ENCODE data around the gene NTNG1. TPM values are rescaled to one million over a fixed set of nuclear protein-coding genes. Genes with fewer than 3 reads are reported as not detected.

Gene NTNG1
- total and polyA plus RNA-seq, 2 of the 8 experiments (the other 6 are each of a cell fraction or from before 2014, with no cell fraction given) = 1.2 to 4.1 TPM

DNA sequence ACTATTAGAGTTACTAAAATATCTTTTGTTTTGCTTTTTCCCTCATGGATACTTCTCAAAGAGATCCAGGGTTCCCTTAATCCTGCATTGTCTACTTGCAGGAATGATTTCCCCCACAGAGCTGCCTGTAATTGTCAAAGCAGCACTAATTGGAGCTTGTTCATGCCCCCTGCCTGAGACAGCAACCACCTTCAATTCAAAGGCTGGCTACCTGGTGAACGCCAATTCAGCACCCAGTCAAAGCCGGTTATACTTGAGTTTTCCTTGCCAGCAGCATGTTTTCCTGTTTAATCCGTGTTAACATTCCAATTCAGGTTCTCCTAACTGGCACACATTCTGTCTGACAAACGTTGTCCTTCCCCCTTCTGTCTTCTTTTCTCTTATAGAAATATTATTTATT, 382.9 kb downstream of the NTNG1 start:
- H4K20me1 ChIP-seq (replicated peaks in 1 of 2; ENCODE audit: control insufficient read depth in 1 of 2, insufficient read depth in 2 of 2, low read length in 2 of 2) = no peaks in the 10 kb centered on the region
- no peak overlapping the region for H3K23ac ChIP-seq (ENCODE audit: insufficient read length)
- H3K27me3 ChIP-seq (replicated peaks in 1 of 4; ENCODE audit: control insufficient read depth in 3 of 4, extremely low read depth in 1 of 4, insufficient read depth in 3 of 4, low read length in 3 of 4) = no peaks in the 10 kb centered on the region
- H3K9ac ChIP-seq (replicated peaks in 1 of 4; ENCODE audit: extremely low read depth in 1 of 4, low read depth in 3 of 4, low read length in 3 of 4) = no peak overlapping the region
- no peaks in the 10 kb centered on the region for H3K23me2 ChIP-seq (ENCODE audit: low read depth, low read length)
- no peaks in the 10 kb centered on the region for H3K9me3 ChIP-seq (ENCODE audit: insufficient read depth in 2 of 2, low read depth in 1 of 2, low read length in 1 of 2)
- no peak for FAIRE-seq
- no peak overlapping the region for H3K56ac ChIP-seq (replicated peaks; ENCODE audit: insufficient read length, low read depth, low read length)
- no peak overlapping the region for H2BK15ac ChIP-seq (ENCODE audit: low read length)
- no peaks in the 10 kb centered on the region for H3K36me3 ChIP-seq (ENCODE audit: control insufficient read depth in 2 of 4, insufficient read depth in 4 of 4, low read length in 3 of 4)
- no peak overlapping the region for H2BK20ac ChIP-seq (ENCODE audit: low read length)
- no peak overlapping the region for H2AFZ ChIP-seq (ENCODE audit: low read length)
- POLR2A ChIA-PET (ENCODE audit: partially characterized antibody) = no interaction called here
- no peak overlapping the region for H2BK12ac ChIP-seq (ENCODE audit: low read depth, low read length)
- CTCF ChIA-PET (ENCODE audit: partially characterized antibody) = interaction anchor here (0.8 to 1.4 kb wide), 5 partner anchors 45 to 326 kb away, joined by 3 to 5 read pairs (median 3); no protein-coding TSS in a partner anchor
- no peak overlapping the region for H4K5ac ChIP-seq (ENCODE audit: insufficient read length, low read depth, low read length)
- no peak overlapping the region for H3K27ac ChIP-seq (ENCODE audit: low read depth, low read length)
- no peak for DNase-seq (ENCODE audit: low read depth in 1 of 2, low spot score in 2 of 2)
- H2BK120ac ChIP-seq (replicated peaks; ENCODE audit: low read depth, low read length) = no peak overlapping the region
- H3K4ac ChIP-seq (replicated peaks; ENCODE audit: insufficient read length, low read depth, low read length) = no peak overlapping the region
- no peak overlapping the region for H3K4me2 ChIP-seq (ENCODE audit: insufficient read depth in 1 of 2, low read depth in 2 of 2, low read length in 2 of 2)
- H3K79me1 ChIP-seq (ENCODE audit: low read depth, low read length) = no peaks in the 10 kb centered on the region
- H3K79me2 ChIP-seq (ENCODE audit: control insufficient read depth in 1 of 2, insufficient read depth in 2 of 2, low read length in 2 of 2) = no peaks in the 10 kb centered on the region
- no peak overlapping the region for H2AK5ac ChIP-seq (ENCODE audit: low read depth, low read length)
- no peak overlapping the region for H3K4me3 ChIP-seq (ENCODE audit: extremely low read depth in 1 of 4, insufficient read depth in 2 of 4, low read depth in 3 of 4, low read length in 4 of 4)
- TF ChIP-seq NANOG (IDR thresholded peaks at IDR 0.05; ENCODE audit: insufficient read depth, low read depth, low read length, poor library complexity, severe bottlenecking) (peak; percentile 32), ATF2 (IDR thresholded peaks at IDR 0.05; ENCODE audit: low read length) (no peak)
- no peak overlapping the region for H3K18ac ChIP-seq (ENCODE audit: extremely low read depth, low read length)
- H4K8ac ChIP-seq (ENCODE audit: extremely low read depth, insufficient read depth, low read length) = no peak overlapping the region
- H3K4me1 ChIP-seq (replicated peaks in 1 of 4; ENCODE audit: control insufficient read depth in 3 of 4, insufficient read depth in 4 of 4, low read length in 3 of 4) = peaks cover 0 to 10% (median 7%) of the 10 kb centered on the region in 4 experiments; a peak in 4 of 7 replicates
- no peak overlapping the region for H4K91ac ChIP-seq (replicated peaks; ENCODE audit: insufficient read length, low read length)
- WGBS, 2 experiments (ENCODE audit: extremely low coverage in 1 of 2, insufficient coverage in 1 of 2, insufficient read length in 1 of 2, insufficient replicate concordance in 2 of 2, low coverage in 1 of 2, low lambda C conversion rate in 2 of 2, missing lambda C conversion rate in 1 of 2) = 55% methylated on average over 4 of the region's 4 CpGs; no CpG with 5 or more reads in 1 of the 2 experiments
- H3K14ac ChIP-seq (ENCODE audit: insufficient read length) = no peak overlapping the region
- no peak overlapping the region for H2BK5ac ChIP-seq (ENCODE audit: low read depth, low read length)
